Activated CD4-positive, CD25-positive, alpha-beta regulatory T cell (primary cell): Measurements from ENCODE around the gene TSBP1.
A peak's percentile ranks its signal among the peaks of the same experiment; 100 is the strongest.
"Not testable (repeated sequence)": the region's sequence is repeated elsewhere in the genome, so short reads cannot be mapped to it uniquely, and the experiment has no call there.

Experiments used
- DNase-seq, 4 experiments: peaks; one replicate each; lab custom pipeline; 2025; lab: John Stamatoyannopoulos, UW

Gene TSBP1

DNA sequence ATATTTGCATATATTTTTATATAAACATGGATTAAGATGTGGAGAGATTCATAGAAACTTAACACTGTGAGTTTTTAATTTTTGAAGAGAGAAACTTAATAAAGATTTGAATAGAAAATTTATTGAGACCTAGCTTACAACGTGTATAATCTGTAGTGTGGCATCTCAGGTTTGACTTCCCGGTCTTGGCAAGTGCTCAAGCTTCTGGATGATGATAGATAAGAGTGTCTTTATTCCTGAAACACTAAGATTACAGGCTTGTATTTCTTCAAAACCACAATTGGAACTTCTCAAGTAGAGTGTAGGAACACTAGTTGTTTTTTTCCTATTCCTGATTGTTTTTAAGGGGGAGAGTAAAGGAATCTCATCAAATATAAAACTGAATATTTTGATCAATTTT lies 83.3 kb downstream of the TSBP1 start:
- no peak for DNase-seq

DNA sequence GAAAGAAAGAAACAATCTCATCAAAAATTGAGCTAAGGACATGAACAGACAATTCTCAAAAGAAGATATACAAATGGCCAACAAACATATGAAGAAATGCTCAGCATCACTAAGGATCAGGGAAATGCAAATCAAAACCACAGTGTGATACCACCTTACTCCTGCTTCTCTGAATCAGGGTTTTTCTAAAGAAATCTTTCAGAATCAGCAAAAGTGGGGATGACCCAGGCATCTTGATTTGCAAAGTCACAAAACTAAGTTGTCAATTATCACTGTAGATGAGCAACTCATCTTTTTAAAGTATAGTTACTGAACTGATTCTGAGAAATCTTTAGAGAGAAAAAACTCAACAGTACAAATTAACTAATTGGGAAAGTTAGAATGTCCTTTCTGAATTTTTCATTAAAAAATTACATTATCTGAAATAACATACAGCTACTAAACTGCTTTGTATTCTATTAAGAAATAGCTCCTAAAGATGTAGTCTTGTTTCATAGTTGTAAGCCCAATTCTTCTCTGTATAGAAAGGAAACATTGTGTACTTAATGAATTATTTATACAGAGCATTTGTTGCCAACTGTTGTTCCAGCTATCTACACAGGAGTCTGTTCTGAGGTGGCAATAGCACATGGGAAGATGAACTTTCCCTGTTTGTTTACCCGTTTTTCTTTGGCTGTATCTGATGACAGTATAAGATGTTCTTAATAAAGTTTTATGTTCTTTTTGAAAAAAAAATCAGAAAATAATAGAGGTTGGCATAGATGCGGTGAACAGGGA lies 97.7 kb downstream of the TSBP1 start:
- DNase-seq: not testable (repeated sequence)

DNA sequence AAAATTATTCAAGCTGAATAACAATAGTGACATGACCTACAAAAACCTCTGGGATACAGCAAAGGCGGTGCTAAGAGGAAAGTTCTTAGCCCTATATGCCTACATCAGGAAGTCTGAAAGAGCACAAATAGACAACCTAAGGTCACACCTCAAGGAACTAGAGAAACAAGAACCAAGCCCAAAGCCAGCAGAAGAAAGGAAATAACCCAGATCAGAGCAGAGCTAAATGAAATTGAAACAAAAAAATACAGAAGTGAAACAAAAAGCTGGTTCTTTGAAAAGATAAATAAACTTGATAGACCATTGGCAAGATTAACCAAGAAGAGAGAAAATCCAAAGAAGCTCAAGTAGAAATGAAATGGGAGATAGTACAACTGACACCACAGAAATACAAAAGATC lies 100.3 kb downstream of the TSBP1 start:
- DNase-seq: no peak

DNA sequence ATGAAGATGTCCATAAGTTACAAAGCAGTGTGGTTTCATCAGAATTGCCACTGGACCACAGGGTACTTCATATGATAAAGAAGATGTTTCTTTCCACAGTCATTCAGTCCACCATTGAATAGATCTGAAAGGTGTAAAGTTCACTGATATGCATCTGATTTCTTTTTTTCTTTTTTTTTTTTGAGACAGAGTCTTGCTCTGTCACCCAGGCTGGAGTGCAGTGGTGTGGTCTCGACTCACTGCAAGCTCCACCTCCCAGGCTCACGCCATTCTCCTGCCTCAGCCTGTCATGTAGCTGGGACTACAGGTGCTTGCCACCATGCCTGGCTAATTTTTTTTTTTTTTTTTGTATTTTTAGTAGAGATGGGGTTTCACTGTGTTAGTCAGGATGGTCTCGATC lies 103.2 kb downstream of the TSBP1 start:
- not testable (repeated sequence) for DNase-seq

DNA sequence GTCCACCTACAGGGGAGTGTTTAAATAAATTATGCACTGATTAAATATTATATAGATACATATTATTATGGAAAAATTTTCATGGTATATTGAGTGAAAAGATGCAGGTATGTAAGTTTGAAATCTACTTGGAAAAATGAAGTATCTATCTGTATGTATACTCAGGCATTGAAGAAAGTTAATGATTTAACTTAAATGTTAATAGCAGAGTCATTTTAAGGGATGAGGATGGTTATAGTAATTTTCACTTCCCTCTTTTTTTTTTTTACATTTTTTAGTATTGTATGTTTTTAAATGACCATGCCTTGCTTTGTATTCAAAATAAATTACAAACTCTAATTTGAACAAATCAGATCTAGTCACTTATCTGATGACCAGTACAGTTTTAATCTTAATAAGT lies 104.7 kb downstream of the TSBP1 start:
- DNase-seq: no peak

DNA sequence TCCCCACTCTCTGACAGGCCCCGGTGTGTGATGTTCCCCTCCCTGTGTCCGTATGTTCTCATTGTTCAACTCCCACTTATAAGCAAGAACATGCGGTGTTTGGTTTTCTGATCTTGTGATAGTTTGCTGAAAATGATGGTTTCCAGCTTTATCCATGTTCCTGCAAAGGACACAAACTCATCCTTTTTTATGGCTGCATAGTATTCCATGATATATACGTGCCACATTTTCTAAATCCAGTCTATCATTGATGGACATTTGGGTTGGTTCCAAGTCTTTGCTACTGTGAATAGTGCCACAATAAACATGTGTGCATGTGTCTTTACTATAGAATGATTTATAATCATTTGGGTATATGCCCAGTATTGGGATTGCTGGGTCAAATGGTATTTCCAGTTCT lies 114.4 kb downstream of the TSBP1 start:
- DNase-seq: not testable (repeated sequence)

DNA sequence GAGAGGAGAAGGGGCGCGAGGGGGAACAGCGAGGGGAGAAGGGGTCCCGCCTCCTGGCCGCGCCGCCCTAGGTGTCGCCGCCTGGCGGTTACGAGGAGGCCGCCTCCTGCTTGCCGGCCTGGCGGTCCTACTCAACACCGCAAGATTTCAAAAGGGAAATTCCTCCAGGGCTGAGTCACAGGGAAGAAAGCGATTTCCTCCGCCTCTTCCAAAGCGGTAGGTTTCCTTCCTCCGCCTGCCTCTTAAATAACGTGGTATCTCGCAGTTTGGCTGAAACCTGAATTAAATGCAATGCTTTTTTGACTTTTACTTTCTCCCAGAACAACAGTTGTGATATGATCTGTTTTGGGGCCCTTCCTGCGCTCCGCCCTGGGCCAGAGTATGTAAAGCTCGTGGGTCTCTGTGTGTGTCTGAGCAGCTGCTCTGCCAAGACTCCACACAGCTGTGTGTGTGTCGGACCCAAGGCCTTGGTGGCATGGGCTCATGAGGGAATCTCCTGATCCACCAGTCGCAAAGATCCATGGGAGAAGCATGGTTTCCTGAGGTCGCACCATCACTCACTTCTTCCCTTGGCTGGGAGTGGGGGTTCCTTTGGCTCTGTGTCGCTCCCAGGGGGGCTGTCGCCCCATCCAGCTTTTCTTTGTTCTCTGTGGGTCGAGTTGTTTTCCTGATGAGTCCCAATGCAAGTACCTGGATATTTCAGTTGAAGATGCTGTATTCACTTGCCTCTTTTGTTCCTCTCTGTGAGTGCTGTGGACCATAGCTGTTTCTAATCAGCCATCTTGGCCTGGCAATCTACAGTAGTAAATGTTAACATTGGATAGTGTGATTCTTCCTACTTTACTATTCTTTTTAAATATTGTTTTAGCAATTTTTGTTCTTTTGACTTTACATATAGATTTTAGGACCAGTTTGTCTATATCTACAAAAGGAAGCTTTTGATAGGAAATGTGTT lies 116.2 kb downstream of the TSBP1 start:
- DNase-seq: peak in 3 of 4 experiments; percentile 2 to 16 (median 12)

DNA sequence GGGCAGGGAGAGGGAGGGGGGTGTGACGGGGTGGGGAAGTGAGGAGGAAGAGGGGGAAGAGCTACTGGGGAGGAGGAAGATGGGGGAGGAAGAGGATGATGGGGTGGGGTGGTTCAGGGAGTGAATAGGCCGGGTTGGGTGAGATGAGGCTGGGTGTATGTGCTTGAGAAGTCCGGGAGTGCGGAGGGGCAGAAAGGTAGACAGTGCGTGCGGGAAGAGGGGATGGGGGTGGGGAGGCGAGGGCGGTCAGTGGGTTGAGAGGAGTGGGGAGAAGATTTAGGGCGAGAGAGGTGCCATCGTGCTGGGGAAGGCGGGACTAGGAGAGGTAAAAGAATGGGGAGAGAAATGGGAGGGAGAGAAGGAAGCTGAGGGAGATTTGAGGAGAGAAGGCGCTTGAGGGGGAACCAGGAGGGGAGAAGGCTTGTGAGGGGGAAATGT lies 116.9 kb downstream of the TSBP1 start:
- no peak for DNase-seq

DNA sequence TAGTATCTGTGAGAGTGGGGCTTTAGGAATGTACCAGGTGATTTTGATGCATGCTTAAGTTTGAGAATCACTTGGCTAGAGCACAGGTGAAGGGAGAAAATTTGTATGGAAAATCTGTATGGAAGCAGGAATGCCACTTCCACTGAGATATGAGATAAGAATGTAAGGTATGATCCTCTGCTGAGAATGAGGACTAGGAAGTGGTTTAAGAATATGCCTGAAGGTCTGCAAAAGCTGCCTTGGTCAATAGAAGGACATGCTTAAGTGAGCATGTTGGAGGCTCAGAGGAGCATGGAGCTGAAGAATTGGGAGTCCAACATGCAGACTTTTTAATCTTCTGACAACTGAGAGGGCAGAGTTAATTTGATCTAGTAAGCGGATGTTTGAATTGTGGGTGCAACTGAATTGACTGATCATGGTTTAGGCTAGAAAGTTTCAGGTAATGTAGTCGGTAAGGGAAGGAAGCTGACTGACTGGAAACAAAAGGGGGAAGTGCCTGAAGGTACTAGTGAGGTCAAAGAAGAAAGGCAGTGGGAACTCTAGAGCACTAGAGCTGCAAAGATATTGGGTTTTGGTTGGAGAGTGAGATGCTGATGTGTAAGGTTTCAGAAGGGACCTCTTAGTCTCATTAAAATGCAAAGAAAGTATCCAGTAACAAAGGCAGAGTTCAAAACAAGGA lies 119.2 kb downstream of the TSBP1 start:
- DNase-seq: no peak

DNA sequence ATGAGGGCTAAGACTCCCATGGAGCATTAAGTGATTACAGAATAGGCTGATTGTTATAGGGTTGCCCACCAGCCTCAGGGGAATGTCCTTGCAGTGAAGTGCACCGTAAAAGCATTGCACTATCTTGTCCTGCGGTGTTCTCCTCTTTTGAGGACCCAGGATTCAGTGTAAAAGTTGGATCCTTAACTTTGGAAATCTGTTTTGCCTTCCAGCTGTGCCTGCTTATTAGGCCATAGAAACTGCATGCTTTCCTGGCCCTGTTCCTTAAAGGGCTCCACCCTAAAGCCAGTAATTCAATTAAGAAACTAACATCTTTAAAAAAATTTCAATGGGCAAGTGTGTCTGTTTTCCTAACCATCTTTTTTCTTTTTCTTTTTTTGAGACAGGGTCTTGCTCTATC lies 122.4 kb downstream of the TSBP1 start:
- no peak for DNase-seq

DNA sequence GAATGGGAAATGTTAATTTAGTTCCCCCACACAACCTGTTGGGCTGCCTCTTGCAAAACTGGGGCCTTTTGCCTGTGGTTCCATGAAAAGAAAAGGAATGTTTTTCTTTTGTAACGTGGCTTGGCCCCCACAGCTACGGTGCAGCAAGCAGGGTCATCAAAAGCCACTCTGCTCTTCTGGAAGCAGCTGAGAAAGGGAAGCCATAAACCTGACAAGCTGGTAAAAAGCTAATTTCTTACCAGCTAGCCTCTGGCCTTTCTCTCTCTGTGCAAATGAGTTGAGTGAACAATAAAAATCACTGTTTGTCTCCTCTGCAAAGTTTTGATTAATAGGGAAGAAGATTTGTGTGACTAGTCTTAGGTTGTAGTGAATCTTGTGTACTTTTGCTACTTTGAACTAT lies 124.3 kb downstream of the TSBP1 start:
- no peak for DNase-seq

DNA sequence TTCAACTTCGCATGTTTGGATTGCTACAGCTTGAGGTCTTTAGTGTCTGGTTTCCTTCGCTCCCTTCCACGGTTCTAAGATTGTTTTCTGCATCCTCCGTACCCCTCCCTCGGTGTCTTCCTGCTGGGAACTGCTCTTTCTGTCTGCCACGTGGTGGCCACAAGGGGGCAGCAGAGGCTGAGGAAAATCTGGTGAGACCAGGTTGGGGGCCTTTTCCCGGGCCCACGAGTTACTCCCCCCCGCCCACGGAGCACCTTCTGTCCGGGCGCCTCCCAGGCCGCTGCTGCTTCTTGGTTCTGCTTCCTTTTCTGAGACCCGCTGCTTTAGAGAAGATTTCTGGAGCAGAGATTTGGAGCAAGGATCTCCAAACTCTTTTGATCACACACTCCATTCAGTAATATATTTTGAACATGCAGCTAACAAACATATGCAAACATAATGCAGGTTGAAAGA lies 126.7 kb downstream of the TSBP1 start:
- DNase-seq: peak; percentile 25 to 47 (median 36)

DNA sequence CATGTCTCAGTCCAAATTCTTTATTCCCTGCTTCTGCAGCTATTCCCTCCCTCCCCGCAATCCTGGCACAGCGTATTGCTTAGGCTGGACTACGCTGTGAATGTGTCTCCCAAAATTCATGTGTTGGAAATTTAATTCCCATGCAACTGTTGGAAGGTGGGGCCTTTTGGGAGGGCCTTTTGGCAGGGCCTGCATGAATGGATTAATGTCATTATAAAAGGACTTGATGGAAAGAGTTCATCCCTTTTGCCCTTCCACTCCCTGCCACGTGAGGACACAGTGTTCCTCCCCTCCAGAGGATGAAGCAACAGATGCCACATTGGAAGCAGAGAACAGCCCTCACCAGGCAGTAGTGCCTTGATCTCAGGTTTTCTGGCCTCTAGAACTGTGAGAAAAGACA lies 127.4 kb downstream of the TSBP1 start:
- no peak for DNase-seq
